ENCODE measurements around the gene MYO7A. TPM values are rescaled to one million over a fixed set of nuclear protein-coding genes. Genes with fewer than 3 reads are reported as not detected.

Gene MYO7A
- total RNA-seq, 1 donor, result 0.43 TPM

- TF ChIP-seq CTCF (IDR thresholded peaks at IDR 0.05; ENCODE audit: insufficient read depth, low read depth, low read length), result no peak
- no peak for DNase-seq (ENCODE audit: low read depth)
- H3K4me3 ChIP-seq (ENCODE audit: low read depth, low read length), result no peak overlapping the region
Measured at GRCh38 chr11:77165066-77165465, 37.0 kb downstream of the MYO7A start.

GRCh38 chr11:77166021-77166420, 38.0 kb downstream of the MYO7A start:
- DNase-seq (ENCODE audit: low read depth), result no peak
- H3K4me3 ChIP-seq (ENCODE audit: low read depth, low read length), result no peak overlapping the region
- no peak for TF ChIP-seq CTCF (IDR thresholded peaks at IDR 0.05; ENCODE audit: insufficient read depth, low read depth, low read length)

GRCh38 chr11:77167111-77167626, 39.1 kb downstream of the MYO7A start:
- no peak overlapping the region for H3K4me3 ChIP-seq (ENCODE audit: low read depth, low read length)
- DNase-seq (ENCODE audit: low read depth), result no peak
- no peak for TF ChIP-seq CTCF (IDR thresholded peaks at IDR 0.05; ENCODE audit: insufficient read depth, low read depth, low read length)

GRCh38 chr11:77167791-77168190, 39.7 kb downstream of the MYO7A start:
- no peak for DNase-seq (ENCODE audit: low read depth)
- TF ChIP-seq CTCF (IDR thresholded peaks at IDR 0.05; ENCODE audit: insufficient read depth, low read depth, low read length), result no peak
- H3K4me3 ChIP-seq (ENCODE audit: low read depth, low read length), result no peak overlapping the region

GRCh38 chr11:77170107-77170506, 42.1 kb downstream of the MYO7A start:
- no peak for TF ChIP-seq CTCF (IDR thresholded peaks at IDR 0.05; ENCODE audit: insufficient read depth, low read depth, low read length)
- H3K4me3 ChIP-seq (ENCODE audit: low read depth, low read length), result no peak overlapping the region
- DNase-seq (ENCODE audit: low read depth), result no peak

GRCh38 chr11:77171254-77171653, 43.2 kb downstream of the MYO7A start:
- no peak overlapping the region for H3K4me3 ChIP-seq (ENCODE audit: low read depth, low read length)
- DNase-seq (ENCODE audit: low read depth), result no peak
- no peak for TF ChIP-seq CTCF (IDR thresholded peaks at IDR 0.05; ENCODE audit: insufficient read depth, low read depth, low read length)
